HG03565 (cell line): Measurements from ENCODE around the gene BRPF3.

Experiments used
- ATAC-seq: cut with Tn5 transposase; IDR thresholded peaks from one replicate; pipeline ENCODE4 v1.9.1; 2021; ENCODE audit warnings: mild to moderate bottlenecking, moderate library complexity; ENCODE audit not compliant: unreplicated experiment

Gene BRPF3

DNA sequence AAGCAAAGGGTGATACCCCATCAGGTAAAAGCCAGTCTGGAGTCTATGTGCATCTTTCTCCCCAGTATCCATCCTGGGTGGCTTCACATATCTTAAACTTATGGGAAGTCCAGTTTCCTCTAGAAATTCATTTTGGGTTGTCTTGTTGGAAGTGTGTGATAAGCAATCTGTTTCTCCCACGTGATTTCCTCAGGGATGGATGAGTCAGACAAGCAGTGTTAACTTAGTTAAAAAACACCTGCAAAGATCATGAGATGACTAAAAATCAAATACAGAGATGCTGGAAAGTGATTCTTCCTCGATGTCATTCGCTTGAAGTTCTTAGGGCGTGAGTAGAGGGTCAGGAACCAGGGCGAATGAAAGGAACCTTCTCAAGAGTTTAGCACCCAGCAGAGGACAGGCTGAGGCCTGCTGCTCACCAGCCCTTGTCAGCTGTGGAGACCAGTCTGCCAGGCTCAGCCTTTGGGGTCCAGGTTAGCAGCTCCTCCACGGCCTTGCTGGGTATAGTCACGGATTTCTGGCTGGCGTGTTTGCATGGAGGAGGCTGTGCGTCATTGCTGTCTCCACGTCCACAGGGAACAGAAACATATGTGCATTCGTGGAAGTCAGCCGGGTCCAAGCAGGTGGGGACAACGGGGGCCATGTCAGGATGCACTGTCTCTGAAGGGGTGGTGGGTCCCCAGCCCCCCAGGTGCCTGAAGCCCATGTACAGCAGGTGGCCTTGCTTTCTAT, 70.5 kb downstream of the BRPF3 start:
- ATAC-seq: no peak

DNA sequence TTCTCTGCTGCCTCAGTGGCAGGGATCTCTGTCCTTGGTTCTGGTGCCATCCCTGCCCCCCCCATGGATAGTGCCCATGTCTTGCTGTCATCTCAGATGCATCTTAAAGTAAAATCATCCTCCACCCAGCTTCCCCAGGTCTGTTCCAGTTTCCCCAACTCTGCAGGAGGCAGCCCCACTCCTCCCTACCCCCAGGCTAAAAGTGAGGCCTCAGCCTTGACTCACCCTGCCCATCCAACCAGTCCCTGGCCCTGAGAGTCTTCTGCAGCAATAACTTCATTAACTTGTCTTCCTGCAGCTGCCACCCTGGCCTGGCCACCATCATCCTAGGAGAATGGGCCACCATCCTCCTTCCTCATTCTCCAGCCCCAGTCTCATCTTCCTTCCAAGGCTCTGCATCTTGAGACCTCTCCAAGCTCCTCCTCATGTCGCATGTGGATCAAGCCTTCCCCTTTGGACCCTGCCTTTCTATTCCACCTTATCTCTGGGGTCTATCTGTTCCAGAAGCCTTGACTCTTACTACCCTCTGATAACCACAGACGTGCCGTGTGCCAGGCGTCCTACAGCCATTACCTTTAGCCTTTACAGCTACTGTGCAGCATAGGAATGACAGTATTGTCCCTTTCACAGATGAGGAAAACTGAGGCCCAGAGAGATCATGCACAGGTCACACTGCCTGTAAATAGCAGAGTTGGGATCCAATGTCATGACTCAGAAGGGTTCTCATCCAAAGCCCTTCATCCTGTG, 71.4 kb downstream of the BRPF3 start:
- ATAC-seq: no peak

DNA sequence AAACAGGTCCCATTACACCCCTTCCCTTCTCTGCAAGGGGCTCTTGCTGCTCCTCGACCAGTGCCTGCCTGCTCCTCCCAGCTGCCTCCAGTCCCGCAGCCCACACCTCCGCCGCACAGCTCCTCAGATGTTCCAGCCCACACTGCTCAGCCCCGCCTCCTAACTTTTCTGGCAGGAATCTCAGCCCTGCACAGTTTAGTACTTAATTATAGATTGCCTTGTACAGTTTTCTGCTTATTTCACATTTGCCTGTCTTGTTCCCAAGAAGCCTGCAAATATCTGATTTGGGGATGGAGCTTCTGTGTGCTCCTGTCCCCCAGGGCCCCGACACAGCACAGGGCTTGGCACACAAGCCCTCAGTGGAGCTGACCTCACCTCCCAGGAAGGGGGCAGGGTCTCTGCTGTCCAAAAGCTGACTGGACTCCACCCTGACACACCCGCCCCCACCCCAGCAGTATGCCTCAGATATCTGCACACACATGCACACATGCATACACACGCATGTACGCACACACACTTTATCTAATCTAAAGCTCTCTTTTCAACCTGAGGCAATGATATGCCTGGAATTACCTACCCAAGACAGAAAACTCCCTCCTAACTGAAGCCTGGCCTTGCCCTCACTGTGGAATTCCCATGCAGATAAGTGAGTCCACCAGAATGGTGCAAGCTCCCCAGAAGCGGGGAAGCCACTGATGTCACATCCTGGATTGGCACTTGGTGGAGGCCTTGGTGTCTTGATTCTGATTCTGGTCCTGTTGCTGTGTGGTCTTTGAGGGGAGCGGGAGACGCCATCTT, 72.1 kb downstream of the BRPF3 start:
- no peak for ATAC-seq

DNA sequence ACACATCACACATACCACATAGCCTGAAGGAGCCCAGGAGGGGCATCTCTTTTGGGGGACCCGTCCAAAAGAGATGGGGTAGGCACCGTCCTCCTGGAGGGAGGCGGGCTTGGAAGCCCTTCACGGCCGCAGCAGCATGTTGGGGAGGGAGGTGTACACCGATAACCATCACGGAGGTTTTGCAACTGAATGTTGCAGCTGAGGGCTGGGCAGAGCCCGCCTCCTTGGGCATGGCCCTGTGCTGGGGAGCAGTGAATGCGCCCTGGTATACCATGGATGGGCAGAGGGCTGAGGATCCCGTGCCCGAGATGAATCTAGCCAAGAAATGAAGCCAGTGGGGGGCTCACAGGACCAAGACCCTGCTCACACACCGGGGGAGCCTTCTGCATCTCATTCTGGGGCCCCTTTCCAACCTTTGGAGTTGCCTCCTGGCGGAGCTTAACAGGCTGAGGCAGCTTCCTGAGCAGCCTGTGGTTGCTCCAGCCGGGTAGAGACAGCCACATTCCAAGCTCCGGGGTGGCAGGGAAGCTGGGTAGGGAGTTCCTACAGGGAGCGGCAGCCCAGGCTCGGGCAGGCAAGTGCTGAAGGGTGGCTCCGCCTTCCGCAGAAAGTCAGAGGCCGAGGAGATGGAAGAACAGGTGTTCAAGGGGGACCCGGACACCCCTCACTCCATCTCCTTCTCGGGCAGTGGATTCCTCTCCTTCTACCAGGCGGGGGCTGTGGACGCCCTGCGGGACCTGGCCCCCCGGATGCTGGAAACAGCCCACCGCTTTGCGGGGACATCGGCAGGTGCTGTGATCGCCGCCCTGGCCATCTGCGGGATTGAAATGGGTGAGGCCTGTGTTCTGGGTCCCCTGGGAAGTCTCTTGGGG, 73.5 kb downstream of the BRPF3 start, which contains the start of gene PNPLA1:
Gene PNPLA1, plus strand, starts transcription at position 227 of the 872 bp plus-strand sequence. Its CDS starts 400 bp downstream, at position 627.
- no peak for ATAC-seq

DNA sequence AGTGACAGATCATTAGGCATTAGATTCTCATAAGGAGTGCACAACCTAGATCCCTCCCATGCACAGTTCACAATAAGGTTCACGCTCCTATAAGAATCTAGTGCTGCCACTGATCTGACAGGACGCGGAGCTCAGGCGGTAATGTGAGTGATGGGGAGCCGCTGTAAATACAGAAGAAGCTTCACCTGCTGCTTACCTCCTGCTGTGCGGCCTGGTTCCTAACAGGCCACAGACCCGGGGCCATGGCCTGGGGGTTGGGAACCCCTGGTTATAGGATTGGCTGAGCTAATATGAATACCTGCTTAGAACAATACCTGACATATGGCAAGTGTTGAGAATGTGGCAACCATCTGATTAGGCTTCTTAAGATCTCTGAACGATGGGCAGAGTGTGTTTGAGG, 75.7 kb downstream of the BRPF3 start:
- no peak for ATAC-seq

DNA sequence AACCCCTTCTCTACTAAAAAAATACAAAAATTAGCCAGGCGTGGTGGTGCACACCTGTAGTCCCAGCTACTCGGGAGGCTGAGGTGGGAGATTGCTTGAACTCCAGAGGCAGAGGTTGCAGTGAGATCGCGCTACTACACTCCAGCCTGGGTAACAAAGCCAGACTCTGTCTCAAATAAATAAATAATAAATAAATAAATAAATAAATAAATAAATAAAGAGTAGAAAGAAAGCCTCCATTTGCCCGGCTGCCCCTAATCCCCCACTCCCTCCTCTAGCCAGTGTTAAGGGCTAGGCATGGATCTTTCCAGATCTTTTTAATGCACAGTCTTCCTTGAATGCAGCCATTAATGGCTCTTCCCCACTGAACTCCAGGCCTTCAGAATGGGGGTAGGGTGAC, 76.5 kb downstream of the BRPF3 start:
- no peak for ATAC-seq

DNA sequence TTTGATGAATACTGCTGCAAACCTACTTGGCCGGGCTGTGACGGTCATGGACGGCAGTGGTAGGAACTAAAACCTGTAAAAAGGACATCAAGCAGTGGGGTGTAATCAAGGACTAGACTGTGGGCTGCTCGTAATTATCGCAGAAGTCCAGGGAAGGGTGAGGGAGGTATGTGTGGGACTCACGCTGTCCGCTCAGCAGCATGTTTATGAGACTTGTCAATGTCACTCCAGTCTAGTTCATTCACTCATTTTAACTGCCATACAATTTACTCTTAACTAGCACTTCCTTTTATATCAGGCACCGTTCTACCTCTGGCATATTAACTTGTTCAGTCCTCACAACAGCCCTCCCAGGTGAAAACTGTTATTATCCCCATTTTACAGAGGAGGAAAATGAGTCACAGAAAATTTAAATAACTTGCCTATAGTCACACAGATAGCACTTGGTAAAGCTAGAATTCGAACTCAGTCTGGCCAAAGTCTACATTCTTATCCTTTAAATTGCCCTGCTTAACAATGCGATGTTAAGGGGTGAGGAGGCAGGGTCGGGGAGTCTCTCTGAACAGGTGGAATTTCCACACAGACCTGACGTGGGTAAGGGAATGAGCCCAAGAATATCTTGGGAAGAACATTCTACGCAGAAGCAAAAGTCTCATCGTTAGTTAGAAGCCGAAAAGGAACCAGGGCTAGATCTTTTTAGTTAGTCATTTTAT, 77.4 kb downstream of the BRPF3 start:
- no peak for ATAC-seq

DNA sequence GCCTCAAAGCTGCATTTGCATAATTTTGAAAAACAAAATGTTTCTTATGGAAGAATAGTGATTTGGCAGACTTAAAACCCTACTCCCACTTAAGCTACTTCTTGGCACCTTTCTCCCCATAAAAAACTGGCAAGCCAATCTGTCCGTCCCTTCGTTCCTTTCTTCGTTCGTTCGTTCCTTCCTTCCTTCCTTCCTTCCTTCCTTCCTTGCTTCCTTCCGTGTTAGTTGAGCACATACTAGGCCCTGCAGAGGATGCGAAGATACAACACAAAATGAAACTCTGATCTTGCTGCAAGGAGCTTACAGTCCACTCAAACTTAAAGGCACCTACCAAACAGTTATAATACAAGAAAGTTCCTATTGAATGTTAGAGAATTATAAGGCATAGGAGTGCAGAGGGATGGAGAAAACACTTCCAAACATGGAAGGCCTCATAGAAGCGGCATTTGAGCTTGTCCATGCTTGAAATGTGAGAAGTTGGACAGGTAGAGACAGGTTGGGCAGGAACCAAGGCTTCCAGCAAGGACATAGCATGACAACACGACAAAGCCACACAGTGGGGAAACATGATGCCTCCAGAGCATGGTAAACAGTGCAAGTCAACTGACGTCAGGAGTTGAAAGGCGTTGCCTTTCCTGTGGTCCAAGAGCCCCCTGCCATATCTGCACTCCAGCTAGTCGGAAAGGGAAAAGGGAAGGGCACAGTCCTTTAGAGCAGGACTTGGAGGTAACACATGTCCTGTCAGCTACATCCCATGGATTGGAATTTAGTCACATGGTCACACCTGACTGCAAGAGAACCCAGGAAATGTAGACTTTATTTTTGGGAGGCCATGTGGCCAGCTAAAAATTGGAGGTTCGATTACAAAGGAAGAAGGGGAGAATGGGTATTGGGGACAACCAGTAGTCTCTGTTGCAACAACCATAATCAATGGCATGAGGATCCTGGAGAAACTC, 80.3 kb downstream of the BRPF3 start:
- ATAC-seq: no peak

DNA sequence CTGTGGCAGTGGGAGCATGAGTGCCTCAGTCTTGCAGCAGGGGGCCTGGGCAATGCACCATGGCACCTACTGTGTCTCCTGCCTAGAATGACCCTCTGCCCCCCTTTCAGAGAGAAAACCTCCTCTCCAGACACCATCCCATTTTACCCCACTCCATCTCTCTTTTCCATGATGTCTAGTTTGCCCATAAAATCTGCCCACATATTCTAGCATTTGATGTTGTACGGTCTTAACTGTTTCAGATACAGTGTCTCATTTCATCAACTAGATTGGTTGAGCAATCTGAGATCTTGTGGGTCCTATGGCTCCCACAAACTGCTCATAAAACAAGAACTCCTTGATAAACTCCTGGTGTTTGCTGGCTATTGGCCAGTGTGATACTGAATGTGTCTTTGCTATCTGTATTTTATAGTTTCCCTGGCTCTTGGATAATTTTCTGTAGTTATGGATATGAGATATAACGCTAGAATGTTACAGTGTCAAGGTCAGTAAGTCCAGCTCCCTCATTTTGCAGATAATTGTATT, 81.5 kb downstream of the BRPF3 start:
- no peak for ATAC-seq

DNA sequence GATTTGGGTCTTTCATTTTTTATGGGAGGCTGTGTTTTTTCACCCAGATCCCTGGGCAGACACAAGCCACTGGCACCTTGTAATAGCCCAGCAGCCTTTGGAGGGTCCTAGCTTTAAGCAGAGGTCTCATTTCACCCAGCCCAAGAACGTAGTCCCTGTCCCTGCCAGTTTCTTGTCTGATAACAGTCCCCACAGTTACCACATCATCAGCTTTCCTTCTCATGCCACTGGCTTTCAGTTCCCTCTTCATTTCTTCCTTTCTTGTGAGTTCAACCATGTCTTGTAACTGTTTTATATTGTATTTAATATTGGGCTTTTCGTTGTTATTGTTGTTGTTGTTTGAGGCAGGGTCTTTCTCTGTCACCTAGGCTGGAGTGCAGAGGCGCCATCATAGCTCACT, 83.9 kb downstream of the BRPF3 start:
- ATAC-seq: no peak

DNA sequence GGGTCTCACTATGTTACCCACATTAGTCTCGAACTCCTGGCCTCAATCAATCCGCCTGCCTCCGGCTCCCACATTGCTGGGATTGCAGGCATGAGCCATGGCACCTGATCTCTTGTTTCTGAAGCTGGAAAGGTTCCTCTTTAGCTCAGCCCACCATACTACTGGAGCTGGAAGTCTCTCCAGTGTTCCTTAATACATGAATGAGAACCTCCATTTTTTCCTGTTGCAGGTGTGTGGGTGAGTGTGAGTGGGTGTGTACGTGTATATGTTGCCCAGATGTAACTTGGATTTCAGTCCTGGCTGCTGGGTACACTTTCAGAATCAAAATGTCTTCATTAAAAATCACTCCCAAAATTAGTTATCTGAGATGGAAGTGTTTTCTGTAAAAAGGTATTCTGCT, 84.4 kb downstream of the BRPF3 start:
- no peak for ATAC-seq
